Stimulated activated CD8-positive, alpha-beta memory T cell treated with anti-CD3 and anti-CD28 coated beads, Interleukin-4, amount 100 ng/mL, for 48 hours (primary cell): ENCODE measurements around the gene KIF6.

ENCODE experiments used
- DNase-seq: peaks from one replicate; pipeline ENCODE4 v3.0.0-alpha.2; 2020

KIF6 gene

DNA sequence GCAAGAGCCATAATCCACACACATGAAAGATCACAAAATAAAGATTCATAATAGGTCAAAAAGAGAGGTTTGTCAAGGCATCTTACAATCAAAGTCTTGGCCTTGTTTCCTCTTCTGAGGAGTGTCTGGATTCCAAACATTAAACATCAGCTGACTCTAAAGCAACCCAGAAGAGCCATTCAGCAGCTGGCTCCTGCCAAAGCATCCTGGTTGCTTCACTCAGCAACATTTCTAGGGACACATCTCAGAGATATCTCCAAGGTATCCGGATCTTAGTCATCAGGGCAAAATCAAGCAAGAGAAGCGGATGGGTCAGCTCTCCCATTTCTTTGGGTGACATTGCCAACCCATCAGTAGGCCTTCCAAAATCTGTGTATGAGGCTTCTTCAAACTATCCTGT lies 139.6 kb downstream of the KIF6 start:
- no peak for DNase-seq

DNA sequence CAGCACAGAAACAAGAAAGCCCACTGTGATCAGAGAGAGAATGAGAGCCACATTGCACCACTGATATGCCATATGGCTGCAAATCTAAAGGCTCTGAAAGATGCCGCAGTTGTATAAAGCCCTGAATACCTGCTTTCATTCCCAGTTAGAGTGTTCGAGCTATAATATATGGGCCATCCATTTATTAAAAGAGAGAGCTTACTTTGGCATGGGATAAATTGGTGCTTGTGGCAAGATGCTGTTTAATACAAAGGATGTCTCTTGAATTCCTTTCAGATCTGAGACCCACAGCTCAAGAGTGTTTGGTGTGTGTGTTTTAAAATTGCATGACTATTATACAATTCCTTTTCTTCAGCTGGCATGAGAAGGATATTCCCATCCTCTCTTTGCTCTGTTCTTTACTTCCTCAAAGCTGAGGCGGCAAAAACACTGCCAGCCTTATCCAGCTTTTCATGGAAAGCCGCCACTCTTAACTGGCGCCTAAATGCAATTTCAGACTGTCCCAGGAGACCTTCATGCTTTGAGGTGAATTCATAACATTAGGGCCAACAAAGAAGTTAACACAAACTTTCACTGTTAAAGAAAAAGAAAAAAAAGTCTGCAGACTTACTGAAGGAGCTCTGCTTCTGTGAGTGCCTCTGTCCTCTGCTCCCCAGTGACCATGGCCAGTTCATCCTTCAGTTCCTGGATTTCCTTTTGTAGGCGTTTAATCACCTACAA lies 147.6 kb downstream of the KIF6 start:
- DNase-seq = no peak

DNA sequence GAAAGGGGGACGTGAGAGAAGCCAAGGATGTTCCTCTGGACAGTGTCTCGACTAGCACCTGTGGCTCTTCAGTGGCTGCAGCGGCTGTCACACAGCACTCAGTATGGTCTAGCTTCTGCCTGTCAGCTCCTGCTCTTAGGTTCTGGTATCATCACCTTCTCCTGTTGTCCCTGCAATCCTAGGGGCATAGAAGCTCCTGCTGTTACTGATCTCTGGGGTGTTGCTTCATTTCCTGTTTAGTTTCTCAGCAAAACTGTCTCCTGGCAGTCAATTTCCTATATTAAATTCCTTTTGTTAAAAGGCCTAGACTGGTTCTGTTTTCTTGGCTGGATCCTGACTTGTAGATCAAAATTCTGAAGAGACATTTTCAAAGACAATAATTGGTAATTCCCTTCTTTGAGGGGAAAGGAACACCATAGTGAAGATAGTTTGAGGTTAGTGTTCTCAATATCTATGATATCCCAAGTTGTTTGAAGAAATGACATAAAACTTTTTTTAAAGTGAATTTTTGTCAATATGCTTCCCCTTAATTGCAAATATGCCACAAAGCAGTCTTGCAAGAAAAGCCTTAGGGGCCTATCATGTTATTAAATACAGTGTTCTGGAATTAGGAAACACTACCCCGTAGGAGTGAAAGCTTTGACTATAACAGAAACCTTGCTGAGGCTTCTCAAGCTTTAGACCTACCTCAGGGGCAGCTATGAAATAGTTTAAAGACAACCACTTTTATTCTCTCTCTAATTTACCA lies 148.5 kb downstream of the KIF6 start:
- DNase-seq = no peak

DNA sequence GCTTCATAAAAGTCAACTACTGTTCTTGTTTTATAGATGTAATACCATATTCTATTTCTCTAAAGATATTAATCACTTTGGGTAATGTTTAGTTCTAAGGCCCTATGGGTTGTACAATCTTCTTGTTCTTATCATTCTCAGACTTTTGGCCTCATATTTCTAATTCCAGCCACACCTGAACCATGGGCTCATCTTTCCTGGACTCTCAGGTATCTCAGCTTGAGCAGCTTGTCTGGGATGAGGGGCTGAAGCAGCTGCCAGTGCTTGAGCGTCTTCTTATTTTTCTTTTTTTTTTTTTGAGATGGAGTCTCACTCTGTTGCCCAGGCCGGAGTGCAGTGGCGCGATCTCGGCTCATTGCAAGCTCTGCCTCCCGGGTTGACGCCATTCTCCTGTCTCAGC lies 150.2 kb downstream of the KIF6 start:
- no peak for DNase-seq

DNA sequence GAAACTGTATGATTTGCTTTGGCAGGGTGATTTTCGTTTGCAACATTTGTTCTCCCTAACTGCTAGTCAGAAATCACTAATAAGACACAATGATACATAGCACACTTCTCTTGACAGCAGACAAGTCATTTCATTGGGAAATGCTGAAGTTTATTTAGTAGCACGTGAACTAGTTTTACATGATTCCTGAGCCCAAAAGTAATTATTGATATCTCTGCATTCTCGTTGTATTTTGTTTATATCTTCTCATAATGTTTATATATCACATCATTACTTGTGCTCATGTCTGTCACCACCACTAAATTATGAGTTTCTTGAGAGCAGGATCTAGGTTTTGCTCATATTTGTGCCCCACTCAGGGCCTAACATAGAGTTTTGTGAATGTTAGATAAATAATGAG lies 151.7 kb downstream of the KIF6 start:
- no peak for DNase-seq

DNA sequence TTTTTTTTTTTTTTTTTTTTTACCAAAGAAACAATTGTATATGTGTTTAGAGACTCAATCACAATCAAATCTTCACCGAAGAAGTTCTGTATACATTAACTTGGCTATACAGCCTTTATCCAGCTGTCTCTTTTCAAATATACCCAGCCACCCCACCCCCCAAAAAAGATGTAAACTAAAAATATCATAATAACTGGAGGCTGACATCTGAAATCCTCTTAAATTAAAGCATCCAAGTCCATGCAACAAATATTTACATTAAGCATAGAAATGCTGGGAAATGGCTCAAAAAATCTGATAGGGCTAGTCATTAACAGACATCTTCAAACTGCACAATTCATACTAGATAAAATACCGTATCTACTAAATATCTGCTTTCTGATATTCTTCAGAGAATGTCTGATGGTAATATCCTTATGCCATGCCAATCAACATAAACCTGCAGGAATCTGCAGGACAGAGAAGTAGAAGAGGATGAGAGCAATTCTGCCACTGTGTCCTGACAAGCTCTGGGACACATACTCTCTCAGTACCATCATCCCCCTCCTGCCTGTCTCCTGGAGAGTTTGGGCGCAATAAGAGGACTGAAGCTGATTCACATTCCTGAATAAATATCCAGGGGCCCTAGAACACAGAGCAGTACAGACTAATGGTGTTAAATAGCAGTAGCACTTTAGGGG lies 152.4 kb downstream of the KIF6 start:
- DNase-seq = no peak

DNA sequence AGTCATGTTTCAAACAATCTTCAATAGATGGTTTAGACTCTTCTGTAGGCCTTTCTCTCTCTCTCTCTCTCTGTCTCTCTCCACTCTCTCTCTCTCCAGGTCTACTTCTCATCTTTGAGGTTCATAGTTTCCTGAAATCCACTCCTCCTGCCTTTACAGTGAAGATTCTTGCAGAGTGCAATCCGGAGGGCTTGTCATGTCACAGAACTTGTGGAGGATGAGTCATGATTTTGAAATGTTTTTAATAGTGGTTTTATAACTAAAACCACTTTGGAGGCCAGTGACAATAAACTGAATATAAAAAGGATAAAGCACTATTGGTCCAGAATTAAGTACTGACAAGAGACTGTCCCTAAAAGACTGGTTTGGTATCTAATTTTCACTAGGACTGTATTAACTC lies 156.3 kb downstream of the KIF6 start:
- DNase-seq = no peak

DNA sequence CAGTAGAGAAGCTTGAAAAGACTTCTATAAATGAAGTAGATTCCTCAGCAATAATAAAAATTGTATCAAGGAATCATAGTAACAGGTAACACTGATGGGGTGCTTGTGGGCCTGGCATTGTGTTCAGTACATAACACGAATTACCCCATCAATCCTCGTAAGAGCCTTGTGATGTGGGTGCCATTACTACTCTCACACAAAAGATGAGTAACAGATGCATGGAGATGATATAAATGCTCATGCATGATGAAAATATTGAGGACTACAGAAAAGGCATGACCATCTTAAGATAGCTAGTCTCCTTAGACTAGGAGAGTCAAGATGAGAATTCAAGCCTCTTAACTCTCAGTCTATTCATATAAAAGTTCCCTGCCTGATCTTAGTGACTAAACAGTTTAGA lies 158.1 kb downstream of the KIF6 start:
- no peak for DNase-seq

DNA sequence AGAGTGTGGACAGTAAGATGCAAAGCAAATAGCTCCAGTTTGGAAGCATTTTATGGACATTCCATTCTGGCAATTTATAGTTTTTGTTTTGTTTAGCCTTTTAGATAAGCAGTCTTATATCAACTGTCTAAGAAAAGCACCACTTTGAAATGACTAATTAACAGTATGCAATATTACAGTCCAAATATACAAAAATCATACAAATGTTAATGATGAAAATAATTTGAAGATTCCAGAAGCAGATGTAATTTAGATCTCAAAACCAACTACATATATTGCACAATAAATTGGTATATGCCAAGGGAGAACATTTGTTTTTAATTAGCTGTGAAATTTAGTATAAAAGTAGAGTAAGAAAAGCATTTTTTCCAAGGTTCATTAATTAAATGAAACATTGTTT lies 158.8 kb downstream of the KIF6 start:
- DNase-seq = no peak

DNA sequence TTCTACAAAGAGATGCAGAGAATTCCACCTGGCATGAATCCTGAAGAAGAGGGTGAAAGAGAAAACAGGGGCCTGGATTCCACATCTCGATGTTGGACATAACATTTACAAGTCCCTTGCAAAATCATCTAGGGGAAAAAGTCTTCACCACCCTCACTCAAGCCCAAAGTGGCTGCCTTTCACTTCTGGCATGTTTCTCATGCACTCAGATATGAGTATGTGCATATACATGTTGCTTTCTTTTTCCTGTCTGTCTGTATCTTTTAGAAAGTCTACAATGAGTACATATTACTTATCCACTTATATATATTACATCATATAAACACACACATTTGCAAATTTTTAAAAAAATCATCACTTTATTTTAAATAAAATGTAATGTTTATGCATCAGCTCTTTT lies 159.3 kb downstream of the KIF6 start:
- no peak for DNase-seq

DNA sequence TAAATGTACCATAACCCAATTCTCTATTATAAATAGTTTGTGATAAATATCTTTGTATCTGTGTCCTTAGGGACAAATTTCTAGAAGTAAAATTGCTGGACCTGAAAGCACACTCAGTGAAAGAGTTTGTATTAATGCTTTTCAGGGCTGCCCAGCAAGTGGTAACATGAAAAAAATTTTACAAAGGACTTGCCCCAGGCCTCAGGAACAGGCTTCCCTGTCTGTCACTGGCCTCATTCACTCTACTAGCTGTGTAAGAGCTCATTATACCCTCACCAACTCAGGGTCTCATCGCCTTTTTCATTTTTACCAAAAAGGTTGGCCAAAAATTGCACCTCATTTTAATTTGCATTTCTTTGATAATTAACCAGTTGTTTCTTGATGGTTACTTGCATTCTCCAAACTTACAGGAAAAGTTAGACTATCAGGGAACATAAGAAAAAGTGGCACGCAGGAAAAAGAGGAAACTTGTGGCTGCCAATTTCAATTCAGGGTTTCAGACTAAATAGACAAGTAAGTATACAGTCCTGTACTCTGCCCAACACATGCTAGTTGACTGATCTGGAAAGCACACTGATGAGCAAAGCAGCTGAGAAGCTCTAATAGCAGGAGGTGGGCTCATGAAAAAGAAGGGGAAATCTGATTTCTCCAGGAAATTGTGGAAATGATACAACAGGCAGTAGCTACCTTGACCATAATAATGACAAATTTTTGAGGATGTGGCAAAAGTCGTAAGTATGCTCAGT lies 161.5 kb downstream of the KIF6 start:
- DNase-seq = no peak

DNA sequence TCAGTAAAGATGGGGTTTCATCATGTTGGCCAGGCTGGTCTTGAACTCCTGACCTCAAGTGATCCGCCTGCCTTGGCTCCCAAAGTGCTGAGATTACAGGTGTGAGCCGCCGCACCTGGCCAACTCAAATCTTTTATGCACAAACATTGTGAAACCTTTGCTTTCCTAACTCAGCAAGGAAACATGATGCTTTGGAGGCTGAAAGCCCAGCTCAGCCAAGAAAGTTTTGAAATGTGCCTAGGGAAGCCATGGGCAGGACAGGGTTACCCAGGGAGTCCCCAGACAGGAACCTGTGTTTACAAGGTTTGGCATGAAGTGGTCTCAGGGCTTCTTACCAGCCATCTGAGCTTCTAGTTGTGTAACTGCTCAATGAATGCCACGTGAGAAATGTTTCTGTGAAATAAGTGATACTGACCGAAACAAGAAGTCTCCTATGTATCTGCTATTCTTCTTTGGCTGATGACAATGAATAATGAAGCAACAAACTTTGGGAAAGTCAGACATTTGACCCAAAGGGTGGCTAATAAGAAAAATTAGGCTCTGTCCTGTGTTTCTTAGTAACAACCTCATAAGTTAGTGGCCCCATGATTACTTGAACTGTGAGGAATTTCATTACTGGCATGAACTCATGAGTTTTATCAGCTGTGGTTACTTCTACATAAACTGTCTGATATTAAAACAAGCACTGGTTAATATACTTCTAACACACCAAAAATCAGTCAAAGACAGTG lies 163.5 kb downstream of the KIF6 start:
- DNase-seq = no peak

DNA sequence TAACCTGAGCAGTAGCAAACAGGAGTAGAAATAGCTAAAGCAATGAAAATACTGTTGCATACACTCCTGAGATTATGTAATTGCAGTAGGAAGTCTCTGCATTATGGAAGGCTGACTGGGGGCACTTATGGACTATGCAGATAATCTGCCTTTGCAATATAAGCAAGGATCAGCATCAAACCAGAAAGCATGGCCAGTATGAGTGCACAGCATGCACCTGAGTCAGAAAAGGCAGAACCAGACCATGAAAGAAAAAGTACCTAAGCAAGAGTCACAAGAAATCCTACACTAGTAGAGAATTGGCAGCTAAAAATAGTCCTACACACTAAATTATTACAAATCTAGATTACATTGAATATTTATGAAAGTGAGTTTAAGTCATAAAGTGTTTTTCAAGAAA lies 164.3 kb downstream of the KIF6 start:
- no peak for DNase-seq

DNA sequence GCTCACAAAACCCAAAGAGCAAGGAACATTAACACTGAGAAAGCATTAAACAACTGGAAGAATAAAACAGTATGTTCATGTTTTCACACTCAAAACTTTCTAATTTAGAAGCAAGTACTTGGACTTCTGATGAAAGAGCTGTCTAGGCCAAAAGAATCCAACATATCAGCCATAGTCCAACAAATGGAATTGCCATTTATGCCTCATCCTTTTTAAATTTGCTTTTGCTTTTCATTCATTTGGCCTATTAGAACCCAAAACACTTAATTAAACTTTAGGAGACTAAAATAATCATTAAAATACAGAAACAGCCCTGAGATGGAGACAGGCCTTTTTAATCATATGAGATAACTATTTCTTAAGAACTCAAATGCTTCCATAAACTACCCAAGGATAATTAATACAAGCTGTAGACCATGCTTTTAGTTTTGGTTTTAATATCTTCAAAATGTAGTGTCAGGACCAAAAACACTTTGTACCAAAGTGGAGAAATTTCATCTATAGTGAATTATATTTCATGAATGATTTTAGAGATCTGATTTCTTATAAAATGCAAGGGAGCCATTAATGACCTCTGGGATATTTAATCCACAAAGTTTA lies 166.5 kb downstream of the KIF6 start:
- DNase-seq = no peak

DNA sequence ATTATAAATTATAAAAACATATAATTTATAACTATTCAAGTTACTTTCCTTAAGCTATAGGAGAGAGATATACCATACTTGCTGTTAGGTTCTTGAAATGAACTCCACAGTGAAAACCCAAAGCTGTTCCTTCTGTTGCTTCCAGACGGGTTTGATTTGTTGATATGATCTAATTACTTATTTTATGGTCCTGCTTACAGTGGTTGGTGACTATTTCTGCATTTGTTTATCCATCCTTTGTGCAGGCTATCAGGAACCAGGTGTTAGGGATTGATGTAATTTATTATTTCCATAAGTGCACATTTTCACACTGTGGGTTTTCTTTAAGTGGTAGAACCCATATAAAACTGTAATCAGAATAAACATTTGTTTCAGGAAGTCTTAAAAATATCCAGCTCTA lies 167.1 kb downstream of the KIF6 start:
- no peak for DNase-seq

DNA sequence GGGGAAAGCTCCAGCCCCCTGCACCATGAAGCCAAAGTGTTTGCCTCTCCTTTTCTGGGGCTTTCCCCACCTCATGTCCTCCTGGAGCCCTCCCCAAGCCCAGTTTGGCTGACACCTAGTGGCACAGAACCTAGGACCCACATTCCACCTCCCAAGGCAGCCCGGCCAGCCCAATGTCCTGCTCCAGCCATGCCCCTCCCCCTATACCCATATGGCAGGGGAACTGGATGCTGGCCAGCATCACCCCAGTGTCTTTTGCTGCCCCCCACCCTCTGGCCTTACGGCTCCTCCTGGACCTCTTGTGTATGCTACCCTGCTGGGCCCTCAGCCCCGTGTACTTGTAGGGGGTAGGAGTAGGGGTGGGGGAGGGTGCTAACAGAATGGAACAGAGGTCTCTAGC lies 170.1 kb downstream of the KIF6 start:
- DNase-seq = no peak

DNA sequence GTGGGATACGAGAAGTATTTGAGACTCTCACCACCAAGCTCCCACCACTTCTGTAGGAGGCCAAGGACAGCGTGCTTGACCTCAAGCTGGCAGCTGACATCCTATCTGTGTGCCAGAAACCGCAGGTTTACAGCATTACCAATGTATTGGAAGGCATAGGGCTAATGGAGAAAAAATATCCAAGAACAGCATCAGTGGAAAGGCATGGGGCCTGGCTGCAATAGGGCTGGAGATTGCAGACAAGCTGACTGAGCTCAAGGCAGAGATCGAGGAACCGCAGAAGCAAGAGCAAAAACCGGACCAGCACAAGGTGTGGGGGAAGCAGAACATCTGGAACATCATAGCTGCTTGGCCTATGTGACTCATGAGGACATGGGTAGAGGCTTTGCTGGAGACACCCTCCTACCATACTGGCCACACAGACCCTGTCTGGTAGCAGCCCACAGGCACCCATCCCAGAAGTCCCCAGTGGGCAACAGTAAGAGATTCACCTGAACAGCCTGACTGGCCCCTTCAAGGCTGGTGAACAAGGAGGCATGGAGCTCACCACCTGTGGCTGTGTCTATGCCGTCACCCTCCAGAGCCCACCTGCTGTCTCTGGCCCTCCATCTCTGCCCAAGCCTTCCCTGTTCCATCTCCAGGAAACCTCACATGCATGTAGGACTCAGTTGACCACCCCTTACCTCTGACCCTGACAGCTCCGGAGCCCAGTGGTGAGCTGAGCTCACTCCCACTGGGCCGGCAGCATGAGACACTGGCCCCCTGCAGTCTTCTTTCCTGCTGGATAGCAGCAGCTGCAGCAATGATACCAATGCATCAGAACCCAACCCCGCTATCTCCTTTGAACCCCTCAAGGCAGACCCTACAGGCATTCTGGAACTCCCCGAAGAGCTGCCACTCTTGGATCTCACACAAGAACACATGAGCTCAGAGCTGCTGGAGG lies 171.1 kb downstream of the KIF6 start:
- no peak for DNase-seq

DNA sequence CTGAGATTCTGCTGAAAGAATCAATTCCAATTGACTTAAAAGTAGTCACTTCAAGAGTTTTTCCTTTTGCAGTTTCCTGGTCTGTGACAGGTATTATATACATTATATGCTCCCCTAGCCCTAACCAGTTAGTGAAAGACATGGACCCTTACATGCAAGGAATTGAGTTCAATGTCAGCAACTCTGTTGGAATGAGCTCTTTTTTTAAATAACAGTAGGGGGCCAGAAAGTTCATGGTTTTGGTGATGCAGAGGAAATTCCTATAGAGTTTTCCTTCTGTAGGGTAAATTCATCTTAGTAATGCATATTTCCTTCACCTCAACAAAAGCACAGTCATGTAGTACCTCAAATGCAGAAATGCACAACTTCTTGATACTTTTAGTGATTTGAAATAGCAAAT lies 172.2 kb downstream of the KIF6 start:
- DNase-seq = no peak

DNA sequence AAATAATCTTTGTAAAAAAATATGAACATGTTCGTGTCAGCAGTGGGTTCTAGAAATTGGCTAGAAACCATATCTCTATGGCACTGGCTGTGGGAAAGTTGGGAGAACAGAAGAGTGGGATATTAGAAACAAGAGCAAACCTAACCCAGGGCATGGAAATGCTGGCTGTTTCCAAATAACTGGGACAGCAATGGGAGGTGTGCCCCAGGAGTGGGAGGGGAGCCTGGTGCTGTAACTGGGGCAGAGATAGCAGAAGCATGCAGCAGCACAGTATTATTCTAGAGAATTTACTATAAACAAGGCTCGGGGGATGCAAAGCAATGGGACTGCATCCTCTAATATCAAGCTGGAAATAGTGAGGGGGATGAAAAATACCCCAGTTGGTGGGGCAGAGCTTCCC lies 175.0 kb downstream of the KIF6 start:
- no peak for DNase-seq

DNA sequence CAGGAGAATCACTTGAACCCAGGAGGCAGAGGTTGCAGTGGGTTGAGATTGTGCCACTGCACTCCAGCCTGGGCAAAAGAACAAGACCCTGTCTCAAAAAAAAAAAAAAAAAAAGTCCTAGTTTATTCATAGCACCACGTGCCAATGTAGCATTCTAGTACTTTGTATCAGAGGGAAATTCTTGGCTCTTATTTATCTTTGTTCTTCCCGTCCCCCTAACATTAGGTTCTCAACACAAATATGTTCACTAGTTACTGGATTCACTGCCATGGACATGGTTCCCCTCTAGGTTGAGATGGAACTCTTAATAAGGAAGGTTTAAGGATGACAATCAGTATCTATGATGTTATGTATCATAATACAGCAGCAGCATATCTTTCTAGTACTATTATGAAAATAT lies 178.5 kb downstream of the KIF6 start:
- no peak for DNase-seq

DNA sequence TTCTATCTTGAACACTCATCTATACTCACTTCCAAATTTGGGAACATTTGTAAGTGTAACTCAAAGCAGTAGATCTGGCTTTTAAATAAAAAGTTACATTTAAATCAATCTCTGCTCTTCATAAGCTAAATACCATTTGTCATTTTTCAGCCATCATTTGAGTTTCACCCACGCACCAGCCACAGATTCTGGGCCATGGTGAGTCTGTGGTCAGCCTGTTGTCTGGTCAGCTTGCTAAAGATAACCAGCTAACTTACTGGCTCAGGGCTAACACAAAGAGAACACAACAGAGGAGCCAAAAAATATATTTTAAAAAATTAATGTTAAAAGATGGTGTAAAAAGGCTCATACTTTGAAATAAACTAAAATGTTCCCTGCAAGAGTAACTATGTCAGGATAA lies 181.3 kb downstream of the KIF6 start:
- DNase-seq = no peak
